ENCODE measurements around the gene PBX2. TPM values are rescaled to one million over a fixed set of nuclear protein-coding genes. Genes with fewer than 3 reads are reported as not detected.

Gene PBX2
- total and polyA plus RNA-seq, 2 experiments from 2014 or later, result 21.6 to 77.5 TPM

DNA sequence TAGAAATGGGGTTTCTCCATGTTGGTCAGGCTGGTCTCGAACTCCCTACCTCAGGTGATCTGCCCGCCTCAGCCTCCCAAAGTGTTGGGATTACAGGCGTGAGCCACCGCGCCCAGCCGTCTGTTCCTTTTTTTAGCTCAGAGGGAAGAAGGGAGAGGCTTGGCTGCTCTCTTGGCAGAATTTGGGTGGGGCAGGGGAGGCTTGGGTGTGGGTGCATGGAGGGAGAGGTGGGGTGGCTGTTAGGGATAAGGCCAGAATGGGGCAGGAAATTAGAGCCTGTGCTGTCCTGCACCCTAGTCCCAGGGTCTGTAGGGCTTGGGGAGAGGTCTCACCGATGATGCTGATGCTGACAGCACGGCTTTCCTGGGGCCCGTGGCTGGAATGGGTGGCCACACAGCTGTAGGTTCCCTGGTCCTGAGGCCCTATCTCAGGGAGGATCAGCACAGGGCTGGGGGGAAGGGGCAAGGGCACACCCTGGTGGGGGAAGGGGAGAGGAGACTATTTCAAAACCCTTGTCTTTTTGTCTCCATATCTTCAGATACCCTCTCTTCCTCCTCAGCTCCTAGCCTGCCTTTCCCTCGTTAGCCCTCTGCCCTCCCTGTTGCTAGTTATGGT lies 8.0 kb downstream of the PBX2 start:
- H3K79me2 ChIP-seq, result peaks cover 18% of the 10 kb centered on the region
- no peak overlapping the region for H3K4me2 ChIP-seq
- H3K36me3 ChIP-seq (replicated peaks; ENCODE audit: insufficient read depth, low read depth), result no peaks in the 10 kb centered on the region
- no peaks in the 10 kb centered on the region for H3K27me3 ChIP-seq
- peaks cover 24% of the 10 kb centered on the region for H3K4me1 ChIP-seq (ENCODE audit: insufficient read depth)
- no peak overlapping the region for H3K4me3 ChIP-seq
- H4K20me1 ChIP-seq (ENCODE audit: insufficient read depth, poor library complexity, severe bottlenecking), result no peaks in the 10 kb centered on the region
- no peaks in the 10 kb centered on the region for H3K9me3 ChIP-seq (ENCODE audit: low read depth)
- TF ChIP-seq EZH2 (IDR thresholded peaks at IDR 0.05; ENCODE audit: borderline replicate concordance) (no peak), EZH2phosphoT487 (IDR thresholded peaks at IDR 0.05; ENCODE audit: low read depth, severe bottlenecking, unreplicated experiment) (no peak)
- TF ChIP-seq, protein P1, sequence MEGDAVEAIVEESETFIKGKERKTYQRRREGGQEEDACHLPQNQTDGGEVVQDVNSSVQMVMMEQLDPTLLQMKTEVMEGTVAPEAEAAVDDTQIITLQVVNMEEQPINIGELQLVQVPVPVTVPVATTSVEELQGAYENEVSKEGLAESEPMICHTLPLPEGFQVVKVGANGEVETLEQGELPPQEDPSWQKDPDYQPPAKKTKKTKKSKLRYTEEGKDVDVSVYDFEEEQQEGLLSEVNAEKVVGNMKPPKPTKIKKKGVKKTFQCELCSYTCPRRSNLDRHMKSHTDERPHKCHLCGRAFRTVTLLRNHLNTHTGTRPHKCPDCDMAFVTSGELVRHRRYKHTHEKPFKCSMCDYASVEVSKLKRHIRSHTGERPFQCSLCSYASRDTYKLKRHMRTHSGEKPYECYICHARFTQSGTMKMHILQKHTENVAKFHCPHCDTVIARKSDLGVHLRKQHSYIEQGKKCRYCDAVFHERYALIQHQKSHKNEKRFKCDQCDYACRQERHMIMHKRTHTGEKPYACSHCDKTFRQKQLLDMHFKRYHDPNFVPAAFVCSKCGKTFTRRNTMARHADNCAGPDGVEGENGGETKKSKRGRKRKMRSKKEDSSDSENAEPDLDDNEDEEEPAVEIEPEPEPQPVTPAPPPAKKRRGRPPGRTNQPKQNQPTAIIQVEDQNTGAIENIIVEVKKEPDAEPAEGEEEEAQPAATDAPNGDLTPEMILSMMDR (IDR thresholded peaks at IDR 0.05; ENCODE audit: poor library complexity), result no peak
- DNase-seq (ENCODE audit: low spot score), result no peak
- 92% methylated on average over 10 of the region's 10 CpGs for WGBS (ENCODE audit: low lambda C conversion rate, missing lambda C conversion rate)
- no peaks in the 10 kb centered on the region for H3K9me2 ChIP-seq (replicated peaks; ENCODE audit: insufficient read depth)
- H3K27ac ChIP-seq, result no peak overlapping the region
- no peak overlapping the region for H2AFZ ChIP-seq

DNA sequence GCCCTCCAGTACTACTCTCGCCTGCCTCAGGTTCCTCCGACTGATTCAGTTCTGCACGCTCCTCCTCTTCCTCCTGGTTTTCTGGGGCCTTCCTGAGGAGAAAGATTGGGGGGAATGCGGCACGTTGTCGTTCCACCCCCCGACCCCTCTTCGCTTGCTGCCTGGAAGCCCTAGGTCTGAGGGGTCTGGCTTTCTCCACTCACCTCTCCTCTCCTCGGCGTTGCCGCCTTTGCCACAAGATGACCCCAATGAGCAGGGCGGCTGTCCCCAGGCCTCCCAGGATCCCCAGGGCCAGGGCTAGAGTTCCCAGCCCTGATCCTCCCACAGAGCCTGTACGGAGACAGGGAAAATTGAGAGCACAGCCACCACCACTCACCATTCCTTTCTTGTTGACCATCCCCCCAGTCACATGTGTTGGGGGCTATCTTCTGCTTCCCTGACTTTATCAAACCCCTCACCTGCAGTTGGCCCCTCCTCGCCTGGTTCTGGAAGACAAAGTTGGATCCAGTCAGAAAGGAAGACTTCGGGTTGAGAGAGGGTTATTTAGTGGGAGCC lies 8.8 kb downstream of the PBX2 start:
- Histone ChIP-seq H3K4me3 (no peak overlapping the region), H4K20me1 (ENCODE audit: insufficient read depth, poor library complexity, severe bottlenecking) (no peaks in the 10 kb centered on the region), H3K36me3 (replicated peaks; ENCODE audit: insufficient read depth, low read depth) (no peaks in the 10 kb centered on the region), H3K4me1 (ENCODE audit: insufficient read depth) (peaks cover 21% of the 10 kb centered on the region), H3K79me2 (peaks cover 16% of the 10 kb centered on the region), H3K4me2 (no peak overlapping the region), H3K27ac (no peak overlapping the region), H3K27me3 (no peaks in the 10 kb centered on the region), H3K9me2 (replicated peaks; ENCODE audit: insufficient read depth) (no peaks in the 10 kb centered on the region), H3K9me3 (ENCODE audit: low read depth) (no peaks in the 10 kb centered on the region), H2AFZ (no peak overlapping the region)
- TF ChIP-seq EZH2phosphoT487 (IDR thresholded peaks at IDR 0.05; ENCODE audit: low read depth, severe bottlenecking, unreplicated experiment) (no peak), EZH2 (IDR thresholded peaks at IDR 0.05; ENCODE audit: borderline replicate concordance) (no peak)
- TF ChIP-seq, protein P1 (IDR thresholded peaks at IDR 0.05; ENCODE audit: poor library complexity), result no peak
- no peak for DNase-seq (ENCODE audit: low spot score)
- 93% methylated on average over 15 of the region's 15 CpGs for WGBS (ENCODE audit: low lambda C conversion rate, missing lambda C conversion rate)

DNA sequence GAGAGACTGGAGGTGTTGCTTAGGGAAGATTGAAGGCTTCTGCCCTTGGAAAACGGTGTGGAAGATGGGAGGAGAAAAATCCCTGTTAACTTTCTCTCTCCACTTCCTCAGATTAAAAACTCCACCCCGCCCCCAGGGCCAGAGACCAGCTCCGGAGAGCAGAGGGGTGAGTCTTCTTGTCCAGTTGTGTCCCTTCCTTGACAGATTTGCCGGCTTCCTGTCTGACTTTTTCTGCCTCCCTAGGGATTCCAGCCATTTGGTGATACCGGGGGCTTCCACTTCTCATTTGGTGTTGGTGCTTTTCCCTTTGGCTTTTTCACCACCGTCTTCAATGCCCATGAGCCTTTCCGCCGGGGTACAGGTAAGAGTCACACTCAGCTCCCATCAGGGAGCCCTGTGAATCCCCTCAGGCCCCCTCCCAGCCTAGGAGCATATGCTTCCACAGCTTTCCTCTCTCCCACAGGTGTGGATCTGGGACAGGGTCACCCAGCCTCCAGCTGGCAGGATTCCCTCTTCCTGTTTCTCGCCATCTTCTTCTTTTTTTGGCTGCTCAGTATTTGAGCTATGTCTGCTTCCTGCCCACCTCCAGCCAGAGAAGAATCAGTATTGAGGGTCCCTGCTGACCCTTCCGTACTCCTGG lies 10.1 kb downstream of the PBX2 start:
- peaks cover 25% of the 10 kb centered on the region for H3K79me2 ChIP-seq
- TF ChIP-seq, protein P1 (IDR thresholded peaks at IDR 0.05; ENCODE audit: poor library complexity), result no peak
- no peak for TF ChIP-seq EZH2phosphoT487 (IDR thresholded peaks at IDR 0.05; ENCODE audit: low read depth, severe bottlenecking, unreplicated experiment)
- no peak for TF ChIP-seq EZH2 (IDR thresholded peaks at IDR 0.05; ENCODE audit: borderline replicate concordance)
- H3K27me3 ChIP-seq, result no peaks in the 10 kb centered on the region
- DNase-seq (ENCODE audit: low spot score), result no peak
- H3K4me1 ChIP-seq (ENCODE audit: insufficient read depth), result peaks cover 17% of the 10 kb centered on the region
- no peak overlapping the region for H3K4me3 ChIP-seq
- no peak overlapping the region for H2AFZ ChIP-seq
- H3K9me3 ChIP-seq (ENCODE audit: low read depth), result no peaks in the 10 kb centered on the region
- 86% methylated on average over 10 of the region's 10 CpGs for WGBS (ENCODE audit: low lambda C conversion rate, missing lambda C conversion rate)
- no peaks in the 10 kb centered on the region for H3K9me2 ChIP-seq (replicated peaks; ENCODE audit: insufficient read depth)
- no peaks in the 10 kb centered on the region for H4K20me1 ChIP-seq (ENCODE audit: insufficient read depth, poor library complexity, severe bottlenecking)
- H3K27ac ChIP-seq, result no peak overlapping the region
- no peaks in the 10 kb centered on the region for H3K36me3 ChIP-seq (replicated peaks; ENCODE audit: insufficient read depth, low read depth)
- H3K4me2 ChIP-seq, result peak overlapping the region; percentile 86

Data from hepatocyte (in vitro differentiated cells).